Fibroblast of skin of left quadriceps (primary cell): ENCODE measurements around the gene SCMH1.

Source experiments
- DNase-seq, 2 experiments: peaks; one replicate each; pipeline ENCODE4 v3.0.0-alpha.2; 2013; ENCODE audit warnings: low read depth in 2 of 2

SCMH1 gene

DNA sequence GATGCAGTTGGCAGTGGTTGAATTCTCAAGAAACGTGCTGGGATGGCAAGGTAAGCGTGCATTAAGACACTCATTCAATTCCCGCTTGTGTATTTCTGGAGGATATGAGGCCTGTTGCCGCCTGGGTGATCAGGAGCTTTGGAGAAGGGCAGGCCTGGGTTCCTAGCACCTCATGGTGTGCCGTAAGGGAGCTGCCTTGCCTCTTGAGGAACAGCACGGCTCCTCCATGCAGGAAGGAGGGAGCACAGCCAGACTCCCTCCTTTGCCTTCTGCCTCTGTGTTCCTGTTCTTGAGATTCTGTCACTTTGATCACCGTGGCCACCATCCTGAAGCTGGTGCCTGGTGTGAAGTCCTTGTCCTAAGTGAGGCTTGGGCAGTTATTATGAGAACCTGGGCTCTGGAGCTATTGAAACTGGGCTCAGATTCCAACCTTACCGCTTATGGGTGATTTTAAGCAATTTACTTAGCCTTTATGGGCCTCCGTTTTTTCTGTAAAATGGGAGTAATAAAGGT, 238.9 kb downstream of the SCMH1 start:
- DNase-seq, result no peak

GRCh38 chr1:40998668-40999067, 243.4 kb downstream of the SCMH1 start:
- no peak for DNase-seq

DNA sequence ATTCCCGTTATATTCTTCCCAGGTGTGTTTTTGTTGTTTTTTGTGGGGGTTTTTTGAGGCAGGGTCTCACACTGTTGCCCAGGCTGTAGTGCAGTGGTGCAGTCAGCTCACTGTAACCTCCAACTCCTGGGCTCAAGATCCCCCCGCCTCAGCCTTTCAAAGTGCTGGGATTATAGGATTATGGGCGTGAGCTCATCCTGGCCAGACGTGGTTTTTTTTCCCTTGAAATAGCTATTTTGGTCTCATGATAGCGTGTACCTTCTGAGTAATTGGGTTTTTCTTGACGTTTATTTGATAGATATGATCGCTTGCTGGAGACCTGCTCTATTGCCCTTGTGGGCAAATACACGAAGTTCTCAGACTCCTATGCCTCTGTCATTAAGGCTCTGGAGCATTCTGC, 245.0 kb downstream of the SCMH1 start:
- DNase-seq, result no peak

GRCh38 chr1:40989066-40989465, 253.0 kb downstream of the SCMH1 start:
- no peak for DNase-seq

DNA sequence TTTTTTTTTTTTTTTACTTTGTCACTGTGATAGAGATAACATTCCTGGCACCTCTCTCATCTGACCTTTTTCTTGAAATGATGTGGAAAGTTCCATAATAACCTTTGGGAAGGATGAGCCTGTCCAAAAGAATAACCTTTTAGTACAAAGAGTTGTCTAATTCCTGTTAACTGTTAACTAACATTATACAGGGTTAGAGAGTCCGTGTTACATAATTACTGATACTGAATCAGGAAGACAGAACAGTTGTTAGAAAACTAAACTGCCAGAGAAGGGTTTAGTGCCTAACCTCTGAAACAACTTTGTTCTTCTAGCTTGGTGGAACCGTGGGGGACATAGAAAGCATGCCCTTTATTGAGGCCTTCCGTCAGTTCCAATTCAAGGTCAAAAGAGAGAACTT, 253.8 kb downstream of the SCMH1 start:
- no peak for DNase-seq

GRCh38 chr1:40987439-40988276, 254.4 kb downstream of the SCMH1 start:
- no peak for DNase-seq

GRCh38 chr1:40986956-40987355, 255.2 kb downstream of the SCMH1 start:
- no peak for DNase-seq

DNA sequence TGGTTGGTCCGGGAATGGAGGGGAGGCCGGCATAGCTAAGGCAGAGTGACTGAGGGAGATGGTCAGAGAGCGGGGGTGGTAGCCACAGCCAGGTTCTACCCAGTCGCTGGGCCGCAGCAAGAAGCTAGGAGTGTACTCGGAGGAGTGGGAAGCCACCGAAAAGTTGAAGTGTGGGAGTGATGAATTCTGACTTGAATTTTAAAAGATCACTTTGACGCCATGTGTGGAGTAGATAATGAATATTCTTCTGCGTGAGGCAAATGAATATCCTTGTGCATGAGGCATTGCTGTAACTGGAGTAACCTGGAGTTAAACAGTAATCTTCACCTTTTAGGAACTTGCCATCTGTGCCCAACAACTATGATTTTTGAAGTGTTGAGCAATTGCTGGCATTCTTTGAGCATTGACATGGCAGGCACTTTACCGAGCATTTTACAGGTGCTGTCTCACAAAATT, 255.8 kb downstream of the SCMH1 start:
- DNase-seq, result no peak

DNA sequence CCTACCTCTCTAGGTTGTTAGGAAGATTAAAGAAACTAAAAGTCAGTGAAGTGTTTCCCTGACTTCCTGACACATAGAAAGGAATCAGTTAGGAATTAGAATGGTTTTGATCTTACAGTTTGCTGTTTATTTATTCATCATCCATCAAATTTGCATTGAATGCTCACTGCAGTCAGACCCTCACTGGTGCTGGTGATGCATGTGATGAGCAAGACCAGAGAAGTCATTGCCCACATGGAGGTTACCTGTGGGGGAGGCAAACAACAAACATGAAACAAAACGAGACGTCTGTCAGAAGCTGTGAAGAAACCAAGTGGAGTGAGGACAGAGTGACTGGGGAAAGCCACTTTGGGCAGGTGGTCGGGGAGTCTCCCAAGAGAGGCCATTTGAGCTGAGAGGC, 256.2 kb downstream of the SCMH1 start:
- no peak for DNase-seq

GRCh38 chr1:40985161-40985560, 256.9 kb downstream of the SCMH1 start:
- DNase-seq, result no peak

DNA sequence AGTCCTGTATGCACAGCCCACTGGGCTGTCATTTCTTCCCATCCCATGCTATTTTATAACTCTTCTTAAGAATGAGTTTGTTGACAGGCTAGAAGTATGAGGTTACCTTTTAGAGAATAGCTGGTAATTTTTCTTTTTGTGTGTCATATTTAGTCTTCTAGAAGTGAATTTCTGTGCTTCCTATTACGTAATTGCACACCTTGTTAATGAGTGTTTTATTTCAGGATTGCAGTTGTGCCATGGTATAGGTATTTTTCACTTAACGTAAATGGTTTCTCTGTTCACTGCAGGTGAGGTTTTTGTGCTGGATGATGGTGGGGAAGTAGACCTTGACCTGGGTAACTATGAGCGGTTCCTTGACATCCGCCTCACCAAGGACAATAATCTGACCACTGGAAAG, 257.6 kb downstream of the SCMH1 start:
- DNase-seq, result no peak

GRCh38 chr1:40984066-40984465, 258.0 kb downstream of the SCMH1 start:
- DNase-seq, result no peak

- DNase-seq, result no peak
These were observed 258.8 kb downstream of the SCMH1 start for GRCh38 chr1:40983286-40983685.

DNA sequence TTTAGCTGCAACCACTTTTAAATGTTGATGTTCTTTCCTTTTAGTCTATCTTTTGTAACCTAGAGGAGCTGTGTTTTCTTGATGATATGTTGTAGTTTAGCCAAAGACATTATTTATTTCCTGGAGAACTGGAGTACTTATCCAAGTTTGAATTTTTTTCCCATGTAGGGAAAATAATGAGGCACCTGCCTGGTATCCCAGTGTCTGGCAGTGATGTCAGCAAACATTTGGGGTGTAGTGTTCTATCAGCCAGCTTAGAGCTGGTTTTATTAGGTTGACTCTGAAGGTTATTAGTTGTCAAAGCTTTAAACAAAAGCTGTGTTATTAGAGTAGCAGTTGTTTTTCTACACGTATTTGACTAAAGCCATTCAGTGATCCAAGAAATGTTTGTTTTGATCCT, 259.4 kb downstream of the SCMH1 start:
- no peak for DNase-seq

DNA sequence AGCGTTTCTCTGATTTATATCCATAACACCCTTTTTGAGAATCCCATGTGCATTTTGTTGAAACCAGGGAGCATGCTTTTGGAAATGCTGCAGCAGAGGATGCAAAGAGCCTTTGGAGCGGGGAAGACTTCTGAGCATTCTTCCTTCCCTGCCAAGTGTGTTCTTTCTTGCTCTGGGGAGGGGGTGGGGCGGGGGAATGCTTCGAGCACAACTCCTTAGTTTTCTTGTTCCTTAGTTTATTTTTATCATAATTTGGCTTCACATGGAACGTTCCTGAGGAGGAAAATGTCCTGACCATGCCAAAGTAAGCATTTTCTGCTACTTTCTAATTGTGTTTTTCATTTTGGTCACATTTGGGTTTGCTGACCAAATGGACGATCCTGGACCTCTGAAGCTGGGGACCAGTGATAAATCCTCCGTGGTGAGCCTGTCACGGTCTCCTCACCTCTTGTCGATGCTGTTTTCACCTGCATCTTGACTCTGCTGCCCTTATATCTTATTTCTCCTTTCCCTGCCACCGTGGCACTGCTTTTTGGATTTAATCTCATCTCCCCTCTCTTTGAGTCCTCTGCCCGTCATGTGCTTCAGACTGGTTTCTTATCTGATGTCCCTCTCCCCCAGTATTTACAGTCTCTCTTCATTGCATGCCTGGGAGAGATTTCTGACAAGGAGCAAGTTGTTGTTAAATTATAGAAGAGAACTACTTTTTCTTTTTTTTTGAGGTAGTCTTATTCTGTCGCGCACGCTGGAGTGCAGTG, 260.2 kb downstream of the SCMH1 start:
- DNase-seq, result no peak

DNA sequence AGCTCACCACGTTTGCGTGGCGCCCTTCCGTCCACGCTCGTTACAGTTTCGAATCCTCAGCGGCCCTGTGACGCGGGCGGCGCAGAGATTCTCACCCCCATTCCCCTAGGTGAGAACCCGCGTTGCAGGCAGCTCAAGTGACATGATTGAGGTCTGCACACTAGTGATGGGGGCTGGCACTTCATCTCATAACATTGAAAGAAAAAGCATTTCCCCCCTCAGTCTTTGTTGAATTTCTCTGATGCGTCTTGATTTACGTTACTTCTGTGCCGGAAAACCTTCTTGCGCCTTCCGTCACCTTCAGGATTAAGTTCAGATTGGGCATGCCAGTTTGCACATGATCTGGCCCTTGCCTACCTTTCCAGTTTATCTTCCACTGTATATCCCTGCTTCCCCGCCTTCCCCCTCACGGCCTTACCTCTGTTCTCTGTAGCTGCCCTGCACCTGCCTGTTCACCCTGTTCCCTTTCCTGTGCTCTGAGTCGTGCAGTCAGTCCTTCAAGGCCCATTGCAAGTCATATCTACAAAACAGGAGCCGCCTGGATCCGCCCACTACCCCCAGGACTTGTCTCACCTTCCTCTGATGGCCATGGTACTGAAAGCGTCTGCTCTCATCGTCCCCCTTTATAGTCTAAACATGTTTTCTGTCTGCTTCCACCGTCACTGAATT, 261.5 kb downstream of the SCMH1 start:
- no peak for DNase-seq

DNA sequence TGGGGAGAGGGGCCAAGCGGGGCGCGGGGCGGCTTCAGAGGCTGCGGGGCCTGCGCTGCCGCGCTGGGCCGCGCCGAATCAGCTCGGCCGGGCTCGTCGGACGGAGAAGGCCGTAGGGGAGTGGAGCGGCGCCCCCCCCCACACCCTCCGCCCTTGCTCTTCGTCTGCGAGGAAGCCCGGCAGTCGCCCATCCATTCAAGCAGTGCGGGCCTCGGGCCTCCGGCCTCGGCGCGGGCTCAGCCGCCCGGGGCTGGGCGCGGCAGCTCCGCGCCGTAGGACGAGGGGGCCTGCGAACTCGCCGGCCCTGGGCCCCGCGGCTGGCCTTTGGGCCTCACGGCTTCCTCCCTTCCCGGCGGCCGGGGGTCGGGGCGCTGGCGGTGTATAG, 262.0 kb downstream of the SCMH1 start:
- DNase-seq, result no peak

DNA sequence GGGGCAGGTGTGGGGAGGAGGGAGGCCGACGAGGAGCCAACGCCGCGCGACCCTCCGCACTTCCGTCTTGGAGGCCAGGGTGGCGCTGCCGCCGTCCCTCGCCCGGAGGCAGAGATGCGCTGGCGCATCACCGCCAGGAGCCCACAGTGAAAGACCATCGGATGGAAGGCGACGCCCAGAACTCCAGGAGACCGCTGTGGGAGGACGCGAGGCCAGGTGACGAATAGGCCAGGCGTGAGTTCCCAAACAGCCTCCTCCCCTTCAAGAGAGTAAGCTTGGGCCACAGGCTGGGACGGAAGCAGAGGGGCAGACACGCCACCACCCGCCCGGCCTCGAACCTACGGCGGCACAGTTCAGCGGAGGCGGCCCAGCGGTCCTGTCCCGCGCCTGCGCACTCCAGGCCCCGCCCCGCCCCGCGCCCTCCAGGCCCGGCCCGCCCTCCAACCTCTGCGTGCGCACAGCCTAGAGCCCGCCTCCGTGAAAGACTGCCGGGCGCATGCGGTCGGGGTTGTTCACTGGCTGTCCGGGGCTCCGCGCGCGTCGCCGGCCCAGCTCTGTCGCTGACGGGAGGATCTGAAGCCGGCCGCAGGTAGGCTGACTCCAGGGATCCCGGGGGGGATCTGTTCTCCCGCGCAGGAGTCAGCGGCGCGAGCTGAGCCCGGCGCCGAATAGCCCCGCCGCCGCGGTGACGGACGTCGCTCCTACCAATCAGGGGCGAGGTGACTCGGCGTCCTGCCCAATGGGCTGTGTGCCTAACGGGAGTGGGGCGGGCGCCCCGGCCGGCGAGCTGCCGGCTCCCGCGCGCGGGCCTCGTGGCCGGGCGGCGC, 262.7 kb downstream of the SCMH1 start, which contains the start of gene CTPS1:
CTPS1 (plus strand) TSS at position 456 of the 827 bp plus-strand sequence. CDS start 3,595 bp downstream, outside the sequence.
- peak; percentile 86 to 87 for DNase-seq

GRCh38 chr1:40978886-40979240, 263.2 kb downstream of the SCMH1 start:
- no peak for DNase-seq

DNA sequence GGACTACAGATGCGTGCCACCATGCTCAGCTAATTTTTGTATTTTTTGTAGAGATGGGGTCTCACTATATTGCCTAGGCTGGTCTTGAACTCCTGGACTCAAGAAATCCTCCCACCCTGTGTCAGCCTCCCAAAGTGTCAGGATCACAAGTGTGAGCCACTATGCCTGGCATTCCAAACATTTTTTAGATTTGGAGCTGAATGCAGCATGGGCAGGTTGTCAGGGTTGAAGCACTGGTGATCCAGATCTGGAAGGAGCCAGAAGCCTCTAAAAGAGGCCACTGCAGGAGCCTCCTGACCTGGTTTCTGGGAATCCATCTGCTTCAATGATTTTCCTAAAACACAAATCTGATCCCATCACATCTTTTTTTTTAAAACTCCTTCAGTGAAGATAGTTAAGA, 264.4 kb downstream of the SCMH1 start:
- DNase-seq, result no peak
